Fibroblast of gingiva (primary cell): ENCODE measurements around the gene DENND6A.
"Not testable (repeated sequence)": the region's sequence is repeated elsewhere in the genome, so short reads cannot be mapped to it uniquely, and the experiment has no call there.

Experiments
- DNase-seq: peaks from one replicate; pipeline ENCODE4 v3.0.0-alpha.2; 2011; ENCODE audit warnings: low read depth

Gene DENND6A

GRCh38 chr3:57634259-57634658, 58.6 kb downstream of the DENND6A start:
- DNase-seq: not testable (repeated sequence)

GRCh38 chr3:57627976-57628375, 64.9 kb downstream of the DENND6A start:
- DNase-seq: no peak

- DNase-seq: no peak
Measured at GRCh38 chr3:57624801-57625200, 68.1 kb downstream of the DENND6A start.

DNA sequence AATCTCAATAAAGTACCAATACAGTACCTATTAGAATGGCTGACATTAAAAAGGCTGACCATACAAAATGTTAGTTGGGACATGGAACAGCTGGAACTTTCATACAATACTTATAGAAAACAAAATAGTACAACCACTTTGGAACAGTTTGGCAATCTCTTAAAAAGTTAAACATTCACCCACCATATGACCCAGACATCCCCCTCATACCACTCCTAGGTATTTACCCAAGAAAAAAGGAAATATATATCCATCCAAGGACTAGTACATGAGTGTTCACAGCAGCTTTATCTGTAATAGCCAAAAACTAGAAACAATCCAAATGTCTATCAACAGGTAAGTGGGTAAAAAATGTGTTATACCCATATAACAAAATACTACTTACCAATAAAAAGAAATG, 70.5 kb downstream of the DENND6A start:
- DNase-seq: no peak

- DNase-seq: no peak
Measured at GRCh38 chr3:57617739-57618138, 75.1 kb downstream of the DENND6A start.

- no peak for DNase-seq
Measured at GRCh38 chr3:57616233-57616632, 76.6 kb downstream of the DENND6A start.

DNA sequence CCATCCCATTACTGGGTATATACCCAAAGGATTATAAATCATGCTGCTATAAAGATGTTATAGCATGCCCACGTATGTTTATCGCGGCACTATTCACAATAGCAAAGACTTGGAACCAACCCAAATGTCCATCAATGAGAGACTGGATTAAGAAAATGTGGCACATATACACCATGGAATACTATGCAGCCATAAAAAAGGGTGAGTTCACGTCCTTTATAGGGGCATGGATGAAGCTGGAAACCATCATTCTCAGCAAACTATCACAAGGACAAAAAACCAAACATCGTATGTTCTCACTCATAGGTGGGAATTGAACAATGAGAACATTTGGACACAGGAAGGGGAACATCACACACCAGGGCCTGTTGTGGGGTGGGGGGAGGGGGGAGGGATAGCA, 81.0 kb downstream of the DENND6A start:
- DNase-seq: not testable (repeated sequence)

DNA sequence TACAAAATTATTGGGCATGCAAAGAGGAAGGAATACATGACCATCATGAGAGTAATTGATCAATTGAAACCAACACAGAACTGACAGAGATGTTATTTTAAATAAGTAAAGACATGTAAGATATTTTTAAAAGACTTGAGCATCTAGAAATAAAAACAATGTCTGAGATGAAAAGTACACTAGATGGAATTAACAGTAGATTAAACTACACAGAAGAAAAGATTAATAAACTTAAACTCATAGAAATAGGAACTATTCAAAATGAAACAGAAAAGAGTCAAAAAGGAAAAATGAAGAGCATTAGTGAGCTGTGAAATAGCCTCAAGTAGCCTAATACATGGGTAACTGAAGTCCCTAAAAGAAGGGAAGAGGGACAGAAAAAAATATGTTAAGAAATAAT, 87.2 kb downstream of the DENND6A start:
- DNase-seq: no peak

DNA sequence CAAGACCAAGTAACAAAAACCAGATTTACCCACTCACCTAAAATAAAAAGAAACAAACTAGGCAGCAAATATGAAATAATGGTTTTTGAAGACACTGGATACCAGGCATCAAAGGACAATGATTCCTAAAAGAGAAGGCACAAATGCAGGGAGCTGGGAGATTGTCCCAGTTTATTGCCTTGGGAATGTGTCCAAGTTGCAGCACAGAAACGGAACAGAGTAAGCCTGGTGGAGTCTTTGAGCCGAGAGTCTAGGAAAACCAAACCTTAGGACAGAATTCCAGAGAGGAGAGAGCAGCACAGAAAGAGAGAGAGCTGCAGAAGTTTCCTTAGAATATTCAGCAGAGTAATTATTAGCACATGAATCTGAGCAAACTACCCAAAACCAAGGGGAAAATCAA, 87.9 kb downstream of the DENND6A start:
- DNase-seq: no peak

- DNase-seq: no peak
Measured at GRCh38 chr3:57600195-57600594, 92.7 kb downstream of the DENND6A start.

GRCh38 chr3:57598765-57599360, 94.0 kb downstream of the DENND6A start:
- DNase-seq: no peak

DNA sequence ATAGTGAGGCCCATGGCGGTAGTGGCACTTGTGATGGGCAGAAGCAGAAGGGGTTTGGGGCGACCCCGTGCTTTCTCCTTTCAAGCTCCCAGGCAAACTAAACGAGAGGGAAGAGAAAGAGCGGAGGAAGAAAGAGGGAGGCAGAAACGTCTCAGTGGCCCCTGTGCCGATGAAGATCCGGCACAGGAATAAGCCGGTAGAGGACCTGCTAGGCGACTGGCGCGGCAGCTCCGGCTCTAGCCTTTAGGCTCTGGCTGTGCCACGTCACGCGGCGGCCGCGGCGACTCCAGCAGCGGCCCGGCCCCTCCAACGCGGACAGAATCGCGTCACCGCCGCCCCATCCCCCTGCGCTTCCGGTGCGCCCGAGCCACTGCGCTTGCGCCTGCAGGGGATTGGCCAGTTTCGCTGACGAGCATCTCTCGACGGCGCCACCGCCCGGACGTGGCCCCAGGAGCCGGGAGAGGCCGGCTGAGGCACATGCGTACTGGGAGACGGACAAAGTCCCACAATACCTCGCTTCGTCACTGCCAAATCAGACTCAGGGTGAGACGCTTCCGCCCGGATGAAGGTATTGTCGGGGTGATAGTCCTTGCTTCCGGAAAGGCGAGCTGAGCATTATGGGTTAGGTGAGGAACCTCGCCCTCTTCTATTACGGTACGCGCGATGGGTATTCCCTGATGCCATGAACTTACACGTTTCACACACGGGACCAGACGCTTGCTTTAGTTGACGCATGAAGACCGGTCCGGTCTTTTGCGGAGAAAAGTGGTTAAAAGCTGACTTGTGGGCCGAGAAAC, 95.6 kb downstream of the DENND6A start, which contains the start of gene ARF4:
Gene ARF4, minus strand, starts transcription at position 218 of the 797 bp plus-strand sequence. Its CDS starts 204 bp downstream, at position 14.
- DNase-seq: peak; percentile 100

DNA sequence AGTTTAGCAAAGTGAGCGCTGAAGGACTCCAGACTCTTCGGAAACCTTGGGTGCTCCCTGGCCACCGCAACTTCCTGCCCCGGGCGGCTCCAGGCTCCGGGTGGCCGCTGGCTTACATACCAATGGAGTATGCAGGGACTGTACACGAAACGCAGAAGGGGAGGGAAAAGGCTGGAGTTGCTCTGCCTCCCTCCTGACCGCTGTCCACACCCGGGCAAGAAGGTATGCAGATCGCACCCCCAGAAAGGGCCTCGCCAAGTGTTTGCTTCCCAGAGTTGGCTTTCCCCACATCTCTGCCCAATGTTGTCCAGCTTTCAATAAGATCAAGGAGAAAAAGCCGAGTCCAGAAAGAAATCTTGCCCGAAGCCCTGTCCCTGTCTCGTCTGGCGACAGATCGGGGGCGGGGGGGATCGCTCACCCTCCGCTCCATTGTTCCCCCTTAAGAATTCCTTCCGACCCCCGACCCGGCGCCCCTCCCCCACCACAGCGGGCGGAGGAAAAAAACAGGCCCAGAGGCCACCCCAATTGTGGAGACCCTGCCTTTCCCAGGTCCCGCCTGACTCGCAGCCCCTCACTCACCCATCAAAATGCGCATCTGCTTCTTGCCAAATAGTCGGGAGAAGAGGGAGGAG, 96.3 kb downstream of the DENND6A start:
- peak; percentile 95 for DNase-seq

GRCh38 chr3:57594576-57594975, 98.3 kb downstream of the DENND6A start:
- DNase-seq: no peak

DNA sequence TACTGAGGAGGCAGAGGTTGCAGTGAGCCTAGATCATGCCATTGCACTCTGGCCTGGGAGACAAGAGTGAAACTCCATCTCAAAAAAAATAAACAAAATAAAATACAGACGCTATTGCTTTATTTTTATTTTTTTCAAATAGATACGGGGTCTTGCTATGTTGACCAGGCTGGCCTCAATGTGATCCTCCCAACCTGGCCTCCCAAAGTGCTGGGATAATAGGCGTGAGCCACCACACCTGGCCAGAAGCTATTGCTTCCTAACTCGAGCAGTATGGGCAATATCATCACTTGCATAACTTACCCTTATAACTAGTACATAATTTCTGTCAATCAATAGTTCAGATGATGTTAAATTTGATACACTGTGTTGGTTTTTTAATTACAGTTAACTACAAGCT, 98.7 kb downstream of the DENND6A start:
- no peak for DNase-seq

- no peak for DNase-seq
Measured at GRCh38 chr3:57592306-57592705, 100.6 kb downstream of the DENND6A start.

- no peak for DNase-seq
Measured at GRCh38 chr3:57587905-57588304, 105.0 kb downstream of the DENND6A start.

GRCh38 chr3:57586778-57587177, 106.1 kb downstream of the DENND6A start:
- no peak for DNase-seq

DNA sequence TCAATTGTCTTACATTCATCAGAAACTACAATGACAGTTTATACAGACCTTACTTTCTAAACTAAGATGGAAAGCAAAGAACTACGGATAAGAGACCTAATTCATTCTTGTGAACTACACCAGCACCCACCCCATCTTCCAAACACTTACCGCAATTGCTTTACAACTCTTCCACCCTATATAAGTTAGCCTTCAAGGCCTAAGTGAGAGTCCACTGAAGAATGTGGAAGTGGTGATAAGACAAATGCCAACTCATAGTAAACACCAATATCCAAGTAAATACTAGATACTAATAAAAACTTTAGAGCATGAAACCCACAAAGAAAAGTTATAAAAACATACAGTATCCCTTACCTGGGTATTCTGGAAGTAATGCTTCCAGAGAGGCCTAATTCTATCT, 109.3 kb downstream of the DENND6A start:
- no peak for DNase-seq

- no peak for DNase-seq
Measured at GRCh38 chr3:57582474-57583168, 110.3 kb downstream of the DENND6A start.

DNA sequence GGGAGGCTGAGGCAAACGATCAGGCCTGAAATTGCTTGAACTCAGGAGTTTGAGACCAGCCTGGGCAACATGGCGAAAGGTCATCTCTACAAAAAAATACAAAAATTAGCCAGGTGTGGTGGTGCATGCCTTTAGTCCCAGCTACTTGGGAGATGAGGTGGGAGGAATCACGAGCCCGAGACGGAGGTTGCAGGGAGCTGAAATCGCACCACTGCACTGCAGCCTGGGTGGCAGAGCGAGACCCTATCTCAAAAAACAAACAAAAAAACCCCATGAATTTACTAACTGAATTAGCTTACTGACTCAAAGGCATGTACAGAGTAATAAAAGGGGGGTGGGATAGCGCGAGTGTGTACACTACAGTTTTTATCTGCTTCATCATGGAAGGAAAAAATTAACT, 115.1 kb downstream of the DENND6A start:
- no peak for DNase-seq

- DNase-seq: no peak
Measured at GRCh38 chr3:57575966-57576626, 116.8 kb downstream of the DENND6A start.
